ENCODE results near the gene CCDC197.

The CCDC197 gene

GRCh38 chr14:94045101-94045500 is 48.0 kb downstream of the CCDC197 start:
- no peak for DNase-seq

DNA sequence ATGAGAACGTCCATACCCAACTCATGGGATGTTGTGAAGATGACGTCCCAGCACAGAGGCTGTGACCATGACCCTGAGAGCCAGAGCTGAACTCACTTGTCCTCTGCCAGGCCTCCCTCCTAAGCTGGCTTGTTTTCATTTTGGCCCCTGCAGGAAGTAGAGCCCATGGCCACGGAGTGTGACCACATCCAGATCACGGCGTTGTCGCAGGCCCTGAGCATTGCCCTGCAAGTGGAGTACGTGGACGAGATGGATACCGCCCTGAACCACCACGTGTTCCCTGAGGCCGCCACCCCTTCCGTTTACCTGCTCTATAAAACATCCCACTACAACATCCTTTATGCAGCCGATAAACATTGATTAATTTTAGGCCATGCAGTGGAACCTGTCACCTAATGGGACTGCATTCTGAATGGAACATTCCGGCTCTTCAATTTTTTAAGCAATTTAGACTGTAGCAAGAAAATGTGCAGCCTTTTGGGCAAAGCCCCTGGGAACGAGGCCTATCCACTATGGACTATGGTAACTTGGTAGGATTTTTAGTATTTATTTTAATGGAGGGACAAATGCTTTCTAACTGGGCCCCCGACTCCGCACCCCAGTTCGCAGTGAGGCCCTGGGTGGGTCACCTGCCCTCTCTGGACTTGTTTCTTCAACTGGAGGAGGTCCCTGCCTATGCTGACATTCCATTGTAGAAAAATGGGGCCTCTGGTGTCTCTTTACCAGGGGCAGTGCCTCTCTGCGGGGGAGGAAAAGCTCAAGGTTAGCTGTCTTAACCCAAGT is 48.7 kb downstream of the CCDC197 start:
- DNase-seq = no peak

- DNase-seq = no peak
Observed at GRCh38 chr14:94046696-94047250, 49.7 kb downstream of the CCDC197 start.

GRCh38 chr14:94047581-94047980 is 50.5 kb downstream of the CCDC197 start:
- DNase-seq = no peak

DNA sequence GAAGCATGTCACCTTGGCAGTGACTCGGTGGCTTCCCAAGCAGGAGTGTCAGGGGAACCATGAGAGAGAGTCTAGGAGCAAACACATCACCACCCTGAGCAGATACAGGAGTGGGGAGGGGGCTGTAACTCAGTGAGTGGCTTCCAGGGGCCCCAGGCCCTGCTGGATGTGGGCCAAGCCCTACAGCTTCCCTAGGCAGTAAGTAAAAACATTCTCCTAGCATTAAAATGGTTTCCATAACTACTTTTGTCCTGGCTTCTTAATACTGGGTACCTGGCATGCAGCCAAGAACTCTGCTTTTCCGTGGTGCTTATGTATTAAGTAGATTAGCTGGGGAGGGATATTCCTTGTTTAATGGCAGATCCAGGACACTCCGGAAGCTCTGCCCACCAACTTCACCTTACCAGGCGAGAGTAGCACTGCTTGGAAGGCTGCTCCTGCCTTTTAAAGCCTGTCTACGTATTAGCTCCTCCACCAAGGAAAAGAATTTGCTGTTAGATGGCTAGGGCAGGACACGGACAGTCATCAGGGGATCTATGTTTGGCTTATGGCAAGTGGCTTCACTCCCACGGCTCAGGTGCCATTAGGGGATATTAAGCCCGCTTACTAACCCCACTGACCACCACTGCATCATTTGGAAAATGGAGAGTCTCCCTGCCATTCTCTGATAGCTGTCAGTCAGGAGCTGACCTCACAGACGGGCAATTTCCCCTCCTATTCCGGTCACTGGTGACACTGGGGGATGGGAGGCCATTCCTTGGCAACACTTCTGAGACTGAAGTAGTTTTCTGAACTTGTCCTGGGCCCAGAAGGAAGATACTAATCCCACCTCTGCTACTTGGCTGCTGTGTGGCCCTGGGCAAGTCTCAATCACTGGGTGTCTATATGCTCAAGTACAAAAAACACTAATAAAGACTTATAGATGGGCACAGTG is 51.9 kb downstream of the CCDC197 start:
- DNase-seq = no peak

GRCh38 chr14:94049625-94050023 is 52.5 kb downstream of the CCDC197 start:
- no peak for DNase-seq

GRCh38 chr14:94050231-94050880 is 53.3 kb downstream of the CCDC197 start:
- no peak for DNase-seq

DNA sequence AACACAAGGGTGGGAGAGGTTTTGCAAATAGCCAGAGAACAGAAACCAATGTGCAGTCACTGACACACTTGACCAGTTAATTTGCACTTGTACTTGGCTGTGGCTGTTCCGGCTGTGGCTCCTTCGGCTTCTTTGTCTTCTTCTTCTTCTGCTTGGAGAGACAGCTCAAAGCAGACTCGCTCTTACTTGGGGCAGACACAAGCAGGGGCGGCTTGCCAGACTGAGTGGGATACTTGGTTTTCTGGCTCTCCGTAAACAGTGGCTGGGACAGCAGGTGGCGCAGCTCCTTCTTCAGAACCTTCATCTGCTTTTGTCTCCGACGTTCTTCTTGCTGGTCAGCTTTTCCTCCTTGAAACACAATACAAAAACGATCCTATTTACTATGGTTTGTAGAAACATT is 54.0 kb downstream of the CCDC197 start:
- DNase-seq = no peak

DNA sequence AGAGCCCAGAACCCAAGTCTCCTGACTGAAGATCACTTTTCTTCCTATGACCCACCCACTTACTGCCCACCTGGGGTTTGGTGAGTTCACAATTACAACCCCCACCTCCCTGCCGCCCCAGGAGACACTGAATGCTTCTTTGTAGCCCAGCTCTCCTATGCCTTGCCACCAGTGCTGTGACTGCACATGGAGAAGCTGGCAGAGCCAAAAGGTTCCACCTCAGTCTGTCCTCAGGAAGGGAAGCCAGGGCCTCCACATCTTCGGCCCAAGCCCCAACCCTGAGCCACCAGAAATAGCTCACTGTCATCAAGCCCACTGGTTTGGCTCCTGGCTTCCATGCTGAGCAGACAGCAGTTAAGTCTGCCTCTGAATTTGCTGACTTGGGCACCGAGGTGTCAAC is 54.7 kb downstream of the CCDC197 start:
- DNase-seq = no peak

GRCh38 chr14:94052199-94052598 is 55.1 kb downstream of the CCDC197 start:
- no peak for DNase-seq

DNA sequence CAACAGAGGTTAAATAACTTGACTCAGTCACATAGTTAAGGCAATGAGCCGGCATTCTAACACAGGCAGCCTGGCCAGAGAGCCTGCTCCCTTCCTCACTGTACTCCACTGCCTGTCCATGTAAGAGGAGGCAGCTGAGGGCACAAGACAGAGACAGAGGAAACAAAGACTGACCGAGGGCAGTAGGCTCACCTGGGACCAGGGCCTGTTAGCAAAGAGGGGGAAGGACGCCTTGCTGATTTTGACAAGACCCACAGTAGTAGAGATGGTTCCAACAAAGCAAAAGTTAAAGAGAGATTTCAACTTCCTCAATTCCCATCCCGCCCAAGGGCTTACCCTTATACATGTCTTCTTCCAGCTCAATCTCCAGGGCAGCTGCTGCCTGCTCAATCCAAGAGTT is 55.6 kb downstream of the CCDC197 start:
- DNase-seq = no peak

GRCh38 chr14:94054401-94054800 is 57.3 kb downstream of the CCDC197 start:
- no peak for DNase-seq

GRCh38 chr14:94054936-94055335 is 57.8 kb downstream of the CCDC197 start:
- no peak for DNase-seq

GRCh38 chr14:94056579-94057308 is 59.6 kb downstream of the CCDC197 start:
- DNase-seq = no peak

- no peak for DNase-seq
Observed at GRCh38 chr14:94058128-94058673, 61.1 kb downstream of the CCDC197 start.
